Activated T-cell treated with anti-CD3 and anti-CD28 coated beads for 1 hour (primary cell): ENCODE measurements around the gene TMOD4.

Source experiments
- DNase-seq: peaks from one replicate; pipeline ENCODE4 v3.0.0-alpha.2; 2020; ENCODE audit warnings: low read depth

TMOD4 gene

DNA sequence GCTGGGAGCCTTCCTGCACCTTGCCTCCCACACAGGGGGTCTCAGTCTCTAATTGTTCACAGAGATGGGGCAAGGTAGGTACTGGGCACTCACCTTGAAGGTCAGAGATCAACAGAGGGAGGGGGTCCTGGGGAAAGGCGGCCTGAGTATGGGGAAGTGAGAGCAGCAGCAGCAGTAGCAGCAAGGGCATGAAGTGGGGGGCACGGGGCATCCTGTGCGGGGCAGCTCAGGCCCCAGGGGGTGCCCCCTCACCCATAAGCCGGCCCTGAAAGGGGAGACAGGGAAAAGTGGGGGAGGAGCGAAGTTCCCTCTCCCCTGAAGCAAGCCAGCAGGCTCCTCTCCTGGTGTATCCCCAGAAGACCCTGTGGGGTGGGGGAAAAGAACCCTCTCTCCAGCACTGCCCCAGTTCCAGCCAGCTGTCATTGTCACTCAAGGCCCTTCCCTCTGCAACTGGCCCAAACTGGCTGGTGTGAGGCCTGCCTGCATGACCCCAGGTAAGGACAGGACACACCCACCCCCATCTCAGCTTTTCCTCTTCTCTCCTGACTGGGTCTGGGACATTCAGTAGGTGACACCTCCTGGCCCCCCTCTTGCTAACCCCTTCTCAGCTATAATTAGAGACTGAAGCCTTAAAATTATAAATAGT lies 33.2 kb downstream of the TMOD4 start:
- no peak for DNase-seq

DNA sequence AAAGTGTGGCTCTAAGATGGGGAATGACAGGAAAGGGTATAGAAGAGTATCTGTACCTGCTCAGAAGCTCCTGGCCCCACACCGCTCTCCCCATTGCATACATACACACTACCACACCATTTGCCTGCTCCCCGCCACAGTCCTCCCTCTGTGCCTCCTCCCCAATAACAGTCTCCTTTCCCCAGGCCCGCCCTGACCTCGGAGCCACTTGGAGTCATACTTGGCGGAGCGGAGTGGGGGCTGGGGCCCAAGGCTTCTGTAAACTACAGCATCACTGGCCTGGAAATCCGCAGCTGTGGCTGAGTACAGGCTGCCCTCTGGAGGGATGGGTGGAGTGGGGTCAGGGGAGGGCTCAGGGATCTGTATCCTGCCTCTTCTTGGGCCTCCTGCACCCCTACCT lies 38.0 kb downstream of the TMOD4 start:
- no peak for DNase-seq

DNA sequence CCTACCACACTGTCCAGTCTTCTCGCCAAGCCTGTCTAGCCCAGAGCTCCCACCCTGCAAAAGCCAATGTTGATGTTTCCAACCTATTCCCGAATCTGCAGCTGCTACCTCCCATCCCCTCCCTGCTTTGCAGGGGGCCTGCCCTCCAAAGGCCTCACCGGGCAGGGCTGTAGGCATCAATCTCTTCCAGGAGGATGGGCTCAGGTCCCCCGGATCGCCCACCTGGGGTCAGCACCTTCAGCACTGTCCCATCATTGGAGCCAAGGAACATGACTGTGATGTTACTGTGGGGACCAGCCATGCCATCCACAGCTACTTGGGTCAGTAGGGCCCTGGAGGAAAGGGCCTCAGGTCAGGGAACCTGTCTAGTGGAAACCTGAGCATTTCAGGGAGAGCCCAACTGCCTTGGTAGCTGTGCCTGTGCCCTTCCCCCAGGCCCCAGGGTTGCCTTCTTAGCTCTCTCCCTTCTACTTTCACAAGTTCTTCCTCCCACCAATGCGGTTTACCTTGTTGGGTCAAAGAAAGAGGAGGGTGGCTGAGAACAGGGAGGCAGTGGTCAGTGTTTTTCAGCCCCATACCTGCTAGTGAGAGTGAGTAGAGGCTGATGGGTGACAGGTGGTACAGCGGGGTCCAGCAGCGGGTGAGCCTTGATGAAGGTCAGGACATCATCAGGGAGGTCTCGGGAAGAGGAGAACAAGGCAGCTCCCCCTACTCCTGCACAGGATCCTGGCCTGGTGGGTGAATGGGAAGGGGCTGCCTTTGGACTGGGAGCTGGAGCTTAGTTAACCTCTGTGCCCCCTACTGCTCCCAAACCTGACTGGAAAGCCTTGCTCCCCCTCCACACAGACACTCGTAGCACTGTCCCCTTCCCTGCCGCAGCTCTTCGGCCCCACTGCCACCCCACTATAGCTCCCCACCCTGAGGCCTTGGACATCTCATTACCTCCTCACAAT lies 40.1 kb downstream of the TMOD4 start:
- DNase-seq = no peak

DNA sequence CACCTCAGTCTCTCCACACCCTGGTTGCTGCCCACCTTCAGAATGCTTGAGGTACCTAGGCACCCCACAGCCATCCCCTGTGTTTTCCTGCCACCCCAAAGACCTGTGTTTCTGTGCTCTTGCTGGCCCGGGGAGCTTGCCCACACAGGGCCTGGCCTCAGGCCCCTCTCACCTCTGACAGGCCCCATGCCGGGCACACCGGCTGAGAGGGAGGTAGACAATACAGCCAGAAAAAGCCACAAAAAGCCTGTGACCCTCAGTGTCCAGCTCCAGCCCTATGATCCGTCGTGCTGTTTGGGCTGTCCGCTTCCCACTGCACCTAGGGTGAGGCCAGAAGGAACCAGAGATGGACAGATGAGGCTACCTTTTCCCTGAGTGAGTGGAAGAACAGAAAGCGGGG lies 40.8 kb downstream of the TMOD4 start:
- DNase-seq = no peak

DNA sequence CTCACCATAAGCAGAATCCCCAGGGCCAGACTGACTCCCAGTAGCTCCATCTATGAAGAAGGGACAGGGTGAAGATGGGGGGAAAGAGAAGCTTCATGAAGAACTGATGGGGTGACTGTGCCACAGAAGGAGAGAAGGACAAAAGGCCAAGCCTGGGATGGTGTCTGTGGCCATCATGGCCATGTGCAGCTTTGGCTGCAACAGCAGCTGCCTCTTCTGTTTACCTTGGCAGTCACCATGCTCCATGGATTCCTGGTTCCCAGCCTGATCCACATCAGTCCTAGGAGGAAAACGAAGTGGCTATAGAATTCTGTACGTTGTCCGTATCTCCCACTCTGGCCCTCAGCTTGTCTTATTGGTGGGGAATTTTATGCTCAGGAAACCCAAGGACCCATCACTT lies 41.4 kb downstream of the TMOD4 start:
- DNase-seq = no peak

DNA sequence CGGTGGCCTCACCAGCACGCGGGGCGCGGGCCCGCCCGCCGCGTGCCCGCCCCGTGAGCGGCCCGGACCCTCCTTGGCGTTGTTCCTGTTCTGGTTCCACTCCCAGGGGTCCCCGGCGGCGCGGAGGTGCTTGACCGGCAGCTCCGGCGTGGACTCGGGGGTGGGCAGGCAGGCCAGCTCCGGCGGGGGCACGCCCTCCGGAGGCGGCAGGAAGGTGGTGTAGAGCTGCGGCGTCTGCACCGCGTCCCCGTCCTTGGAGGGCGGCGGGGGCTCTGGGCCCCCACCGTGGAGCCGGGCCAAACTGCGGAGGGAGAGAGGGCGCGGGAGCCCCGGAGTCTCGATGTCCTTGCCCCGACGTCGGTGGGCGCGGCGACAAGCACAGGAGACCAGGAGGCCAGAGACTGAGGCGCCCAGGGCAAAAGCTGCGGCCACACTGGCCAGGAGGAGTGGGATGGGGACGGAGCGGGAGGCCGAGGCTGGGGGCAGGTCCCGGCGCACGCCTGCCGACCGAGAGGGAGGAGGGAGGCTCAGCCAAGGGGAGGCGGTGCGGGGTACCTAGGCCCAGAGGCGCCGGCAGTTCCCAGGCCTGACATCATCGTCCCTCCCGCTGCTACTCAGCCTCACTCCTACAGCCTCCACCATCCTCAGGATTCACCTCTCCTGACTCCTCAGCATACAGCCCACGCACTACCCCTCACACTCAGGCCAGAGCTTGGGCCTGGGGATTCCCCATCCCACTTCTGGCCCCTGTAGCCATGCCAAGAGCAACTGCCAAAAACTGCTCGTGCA lies 42.6 kb downstream of the TMOD4 start:
- no peak for DNase-seq

DNA sequence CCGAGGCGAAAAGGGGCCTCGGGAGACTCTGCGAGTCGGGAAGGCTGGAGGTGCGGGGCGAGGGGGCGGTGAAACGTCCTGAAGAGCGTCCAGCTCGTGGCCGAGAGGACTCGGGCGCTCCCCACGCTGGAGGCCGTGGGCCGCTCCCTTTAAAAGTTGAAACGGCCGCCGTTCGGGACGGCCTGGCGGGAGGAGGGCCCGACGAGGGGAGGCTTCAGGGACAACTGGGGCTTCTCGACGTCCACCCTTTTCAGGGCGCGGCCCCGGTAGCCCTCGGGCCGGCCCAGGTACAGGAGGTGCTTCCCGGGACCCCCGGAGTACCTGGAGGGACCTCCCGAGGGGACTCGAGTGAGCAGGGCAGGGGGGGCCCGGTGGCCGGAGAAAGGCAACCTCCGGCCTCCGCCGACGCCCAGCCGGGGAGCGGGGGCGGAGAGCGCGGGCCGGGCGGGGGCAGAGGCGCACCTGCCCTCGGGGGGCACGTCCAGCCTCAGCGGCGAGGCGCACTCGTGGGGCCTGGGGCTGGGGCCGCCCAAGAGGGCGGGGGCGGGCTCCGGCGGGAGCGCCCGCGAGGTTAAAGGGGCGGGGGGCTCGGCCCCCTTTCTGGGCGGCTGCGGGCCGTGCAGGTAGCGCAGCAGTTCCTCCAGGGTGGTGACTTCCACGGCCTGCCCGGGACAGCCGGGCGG lies 43.3 kb downstream of the TMOD4 start:
- no peak for DNase-seq

DNA sequence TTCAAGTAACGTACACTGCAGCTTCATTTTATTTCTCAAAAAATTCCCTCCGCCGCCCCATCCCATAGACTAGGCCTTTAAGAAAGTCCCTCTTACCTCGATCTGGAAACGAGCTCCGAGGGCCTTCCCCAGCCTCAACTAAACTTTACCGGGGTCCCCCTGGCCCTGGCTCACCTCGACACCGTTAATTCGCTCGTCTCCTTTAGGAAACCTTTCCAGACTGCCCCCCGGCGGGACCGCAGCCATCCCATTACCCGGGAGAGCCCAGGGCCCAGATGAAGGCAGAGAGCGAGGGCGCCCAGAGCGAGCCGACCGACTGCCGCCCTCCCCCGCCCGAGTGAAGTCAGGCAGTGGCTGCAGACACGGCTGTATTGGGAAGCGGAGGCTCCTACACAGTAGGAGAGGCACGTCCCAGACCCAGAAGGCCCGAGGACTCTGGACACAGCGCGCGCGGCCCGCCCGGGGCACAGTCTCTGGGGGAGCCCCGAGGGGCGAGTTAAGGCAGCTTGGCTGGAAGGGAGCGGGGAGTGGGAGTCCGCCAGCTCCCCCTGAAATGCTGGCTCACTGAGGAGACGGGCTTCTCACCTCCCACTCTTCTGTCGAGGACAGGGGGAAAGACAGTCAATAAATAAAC lies 44.0 kb downstream of the TMOD4 start:
- no peak for DNase-seq

DNA sequence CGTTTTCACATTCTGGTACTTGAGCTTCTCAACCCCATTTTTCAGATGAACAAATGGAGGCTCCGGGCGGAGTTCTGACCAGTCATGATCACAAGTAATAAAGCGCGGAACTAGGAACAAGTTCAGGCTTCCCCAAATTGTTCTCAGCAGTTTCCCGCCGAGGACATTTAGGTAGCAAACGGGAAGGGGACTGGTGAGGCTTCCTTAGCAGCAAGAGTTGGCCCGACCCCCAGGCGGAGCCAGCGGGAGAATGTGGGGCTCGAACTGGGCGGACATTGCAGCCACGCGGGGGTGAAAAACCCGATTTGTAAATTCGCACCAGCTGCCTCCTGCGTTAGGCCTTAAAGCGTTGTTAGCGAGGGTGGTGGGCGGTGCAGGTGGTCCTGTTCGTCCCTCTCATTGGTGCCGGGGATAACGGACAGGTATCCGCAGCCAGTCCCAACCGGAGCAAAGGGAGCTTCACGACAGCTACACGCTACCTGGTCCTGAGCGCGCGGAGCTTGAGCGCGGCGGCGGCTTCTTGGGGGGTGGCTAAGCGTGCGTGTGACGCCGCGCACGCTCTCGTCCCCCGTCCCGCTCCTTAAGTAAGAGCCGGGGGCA lies 44.7 kb downstream of the TMOD4 start:
- peak; percentile 62 for DNase-seq

DNA sequence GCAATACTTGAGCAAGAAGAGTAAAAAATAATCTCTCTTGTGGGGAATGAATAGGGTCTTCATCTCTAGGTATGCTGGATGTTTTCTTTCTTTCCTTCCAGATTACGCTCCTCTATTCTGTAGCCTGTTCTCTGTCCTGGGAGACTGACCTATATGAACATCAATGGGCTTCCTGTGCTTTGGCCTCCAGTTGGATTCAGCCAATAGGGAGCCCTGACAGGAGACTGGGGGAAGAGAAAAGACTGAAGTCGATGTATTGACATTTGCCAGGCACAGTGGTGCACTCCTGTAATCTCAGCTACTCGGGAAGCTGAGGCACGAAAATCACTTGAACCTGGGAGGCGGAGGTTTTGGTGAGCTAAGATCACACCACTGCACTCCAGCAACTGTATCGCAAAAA lies 47.0 kb downstream of the TMOD4 start:
- no peak for DNase-seq

DNA sequence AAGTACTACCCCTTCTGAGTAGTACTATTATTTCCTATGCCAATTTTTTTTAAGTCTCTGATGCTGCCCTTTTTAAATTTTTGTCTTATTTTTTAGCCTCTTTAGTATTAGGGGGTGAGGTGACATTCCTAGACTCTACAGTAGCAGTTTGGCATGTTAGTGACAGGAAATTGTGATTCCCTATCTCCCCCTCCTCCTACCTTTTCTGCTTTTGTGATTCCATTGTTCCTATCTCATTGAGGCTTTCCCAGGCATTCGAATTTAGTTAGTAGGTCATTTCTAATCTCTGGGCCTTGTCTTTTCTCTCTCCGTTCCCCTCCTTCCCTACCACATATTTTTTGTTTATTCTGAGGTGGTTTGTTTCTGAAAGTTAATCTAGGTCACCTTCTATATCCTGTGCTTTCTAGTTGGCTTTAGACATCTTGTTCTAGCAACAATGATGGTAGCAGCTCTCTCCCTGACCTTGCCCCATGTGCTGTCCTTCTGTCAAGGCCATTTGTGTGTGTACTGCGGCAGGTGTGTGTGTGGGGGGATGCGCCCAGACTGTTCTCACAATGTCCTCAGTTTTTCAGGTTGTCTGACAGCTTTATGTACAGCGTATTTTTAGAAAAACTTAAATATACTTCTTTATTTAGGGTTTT lies 50.9 kb downstream of the TMOD4 start:
- DNase-seq = no peak
